Neural progenitor cell (in vitro differentiated cells): ENCODE measurements around the gene CCDC78. TPM values are rescaled to one million over a fixed set of nuclear protein-coding genes. Genes with fewer than 3 reads are reported as not detected.

Experiments
- DNase-seq: peaks from one replicate; pipeline ENCODE4 v3.0.0-alpha.2; 2016; ENCODE audit warnings: low spot score
- H2AFZ ChIP-seq: fragments of 200-600 bp; sonication (generic); replicated peaks from 2 replicates; pipeline ENCODE4 v1.6.1; 2016; ENCODE audit warnings: antibody characterized with exemption
- H3F3A ChIP-seq: fragments of 200-600 bp; sonication (generic); 2 replicates; pipeline ENCODE4 v1.6.1; 2016; ENCODE audit warnings: antibody characterized with exemption, low read depth
- H3K27ac ChIP-seq: fragments of 200-600 bp; sonication (generic); 2 replicates; pipeline ENCODE4 v1.5.1; 2016; ENCODE audit warnings: mild to moderate bottlenecking
- H3K27me3 ChIP-seq: fragments of 200-600 bp; sonication (generic); 2 replicates; pipeline ENCODE4 v1.6.1; 2016; ENCODE audit warnings: mild to moderate bottlenecking, moderate library complexity
- H3K36me3 ChIP-seq: fragments of 200-600 bp; sonication (generic); 2 replicates; pipeline ENCODE4 v1.5.1; 2016
- H3K4me1 ChIP-seq: fragments of 200-600 bp; sonication (generic); 2 replicates; pipeline ENCODE4 v1.6.1; 2016; ENCODE audit warnings: mixed run types
- H3K4me2 ChIP-seq: fragments of 200-600 bp; sonication (generic); 2 replicates; pipeline ENCODE4 v1.6.1; 2016
- H3K4me3 ChIP-seq: fragments of 200-600 bp; sonication (generic); 2 replicates; pipeline ENCODE4 v1.5.1; 2016
- H3K79me2 ChIP-seq: fragments of 200-600 bp; sonication (generic); 2 replicates; pipeline ENCODE4 v1.6.1; 2016; ENCODE audit warnings: low read depth
- H3K9ac ChIP-seq: fragments of 200-600 bp; sonication (generic); 2 replicates; pipeline ENCODE4 v1.6.1; 2016
- H3K9me3 ChIP-seq: fragments of 200-600 bp; sonication (generic); 2 replicates; pipeline ENCODE4 v1.5.1; 2016; ENCODE audit warnings: low read depth
- H4K20me1 ChIP-seq: fragments of 200-600 bp; sonication (generic); 2 replicates; pipeline ENCODE4 v1.6.1; 2016; ENCODE audit warnings: low read depth
- H3K27ac Mint-ChIP-seq: 3 replicates; pipeline ENCODE4 v1.8.0; 2021; ENCODE audit warnings: mixed read lengths
- H3K27me3 Mint-ChIP-seq: 2 replicates; pipeline ENCODE4 v1.8.0; 2022; ENCODE audit warnings: low read depth, mild to moderate bottlenecking, inconsistent platforms, moderate library complexity, mixed read lengths; ENCODE audit not compliant: insufficient read depth
- H3K36me3 Mint-ChIP-seq: 3 replicates; pipeline ENCODE4 v1.8.0; 2021; ENCODE audit warnings: mixed read lengths
- H3K4me1 Mint-ChIP-seq: 3 replicates; pipeline ENCODE4 v1.8.0; 2021; ENCODE audit warnings: mixed read lengths
- H3K4me3 Mint-ChIP-seq: 3 replicates; pipeline ENCODE4 v1.8.0; 2021; ENCODE audit warnings: mild to moderate bottlenecking, moderate library complexity, mixed read lengths
- H3K9me3 Mint-ChIP-seq: 3 replicates; pipeline ENCODE4 v1.8.0; 2020; ENCODE audit warnings: mixed read lengths
- CTCF ChIP-seq: fragments of 200-600 bp; sonication (generic); IDR thresholded peaks from 2 replicates; pipeline ENCODE4 v1.5.1; 2017; ENCODE audit warnings: antibody characterized with exemption, mild to moderate bottlenecking
- EZH2 ChIP-seq: fragments of 200-600 bp; sonication (generic); IDR thresholded peaks from 2 replicates; pipeline ENCODE4 v1.6.1; 2017; ENCODE audit warnings: antibody characterized with exemption, mild to moderate bottlenecking, moderate library complexity
- EZH2phosphoT487 ChIP-seq: fragments of 200-600 bp; sonication (generic); IDR thresholded peaks from 2 replicates; pipeline ENCODE4 v1.6.1; 2017; ENCODE audit warnings: antibody characterized with exemption
- total RNA-seq: library from RNA; depleted of rRNA; stranded (reverse); fragments of >200 nt; gene quantifications from 2 replicates; pipeline ENCODE4 v1.2.3, GENCODE V29; 2015; ENCODE audit warnings: low replicate concordance

Gene CCDC78
- total RNA-seq, 1 donor from 2014 or later: 0.67 TPM

- H3K27ac ChIP-seq: no peak overlapping the region
- peaks cover 8% of the 10 kb centered on the region for H3K79me2 ChIP-seq
- H3K9ac ChIP-seq: peak overlapping the region; percentile 71
- no peaks in the 10 kb centered on the region for H3K27me3 ChIP-seq
- peak overlapping the region; percentile 85 for H3K4me3 Mint-ChIP-seq
- H3K4me2 ChIP-seq: peak overlapping the region; percentile 98
- H3K9me3 Mint-ChIP-seq: no peaks in the 10 kb centered on the region
- H3K9me3 ChIP-seq: no peaks in the 10 kb centered on the region
- DNase-seq: no peak
- no peaks in the 10 kb centered on the region for H4K20me1 ChIP-seq
- H2AFZ ChIP-seq: peak overlapping the region; percentile 36
- H3K36me3 ChIP-seq: no peaks in the 10 kb centered on the region
- peaks cover 8% of the 10 kb centered on the region for H3K4me1 Mint-ChIP-seq
- peaks cover 5% of the 10 kb centered on the region for H3K4me1 ChIP-seq
- peaks cover 4% of the 10 kb centered on the region for H3F3A ChIP-seq
- TF ChIP-seq EZH2 (no peak), CTCF (no peak), EZH2phosphoT487 (no peak)
- no peak overlapping the region for H3K27ac Mint-ChIP-seq
- peaks cover 5% of the 10 kb centered on the region for H3K36me3 Mint-ChIP-seq
- H3K4me3 ChIP-seq: peak overlapping the region; percentile 95
- peaks cover 3% of the 10 kb centered on the region for H3K27me3 Mint-ChIP-seq
Observed at GRCh38 chr16:739560-740458, 13.6 kb upstream of the CCDC78 start.

- Histone ChIP-seq H3F3A (peaks cover 4% of the 10 kb centered on the region), H3K9me3 (no peaks in the 10 kb centered on the region), H3K36me3 (no peaks in the 10 kb centered on the region), H4K20me1 (no peaks in the 10 kb centered on the region), H3K27me3 (no peaks in the 10 kb centered on the region), H3K79me2 (peaks cover 8% of the 10 kb centered on the region), H3K4me2 (no peak overlapping the region), H3K4me3 (no peak overlapping the region), H3K9ac (no peak overlapping the region), H3K27ac (no peak overlapping the region), H2AFZ (no peak overlapping the region), H3K4me1 (peaks cover 5% of the 10 kb centered on the region)
- Mint-ChIP-seq H3K27me3 (peaks cover 2% of the 10 kb centered on the region), H3K27ac (no peak overlapping the region), H3K4me1 (peaks cover 8% of the 10 kb centered on the region), H3K9me3 (no peaks in the 10 kb centered on the region), H3K36me3 (peaks cover 5% of the 10 kb centered on the region), H3K4me3 (no peak overlapping the region)
- TF ChIP-seq EZH2phosphoT487: no peak
- no peak for TF ChIP-seq EZH2
- no peak for TF ChIP-seq CTCF
- DNase-seq: no peak
Observed at GRCh38 chr16:736936-737481, 10.8 kb upstream of the CCDC78 start.

GRCh38 chr16:735982-736453 is 9.8 kb upstream of the CCDC78 start:
- Mint-ChIP-seq H3K27me3 (peaks cover 2% of the 10 kb centered on the region), H3K9me3 (no peaks in the 10 kb centered on the region), H3K4me1 (peaks cover 8% of the 10 kb centered on the region), H3K4me3 (no peak overlapping the region), H3K36me3 (peaks cover 5% of the 10 kb centered on the region), H3K27ac (no peak overlapping the region)
- Histone ChIP-seq H4K20me1 (no peaks in the 10 kb centered on the region), H3K9me3 (no peaks in the 10 kb centered on the region), H2AFZ (no peak overlapping the region), H3F3A (no peaks in the 10 kb centered on the region), H3K4me1 (peaks cover 5% of the 10 kb centered on the region), H3K9ac (no peak overlapping the region), H3K79me2 (peaks cover 8% of the 10 kb centered on the region), H3K27me3 (no peaks in the 10 kb centered on the region), H3K36me3 (no peaks in the 10 kb centered on the region), H3K4me2 (no peak overlapping the region), H3K4me3 (no peak overlapping the region), H3K27ac (no peak overlapping the region)
- DNase-seq: no peak
- no peak for TF ChIP-seq EZH2phosphoT487
- TF ChIP-seq CTCF: no peak
- TF ChIP-seq EZH2: no peak
